Mucosa of rectum (tissue), 2 donors: ENCODE measurements around the gene GNL3L.
"Not testable (repeated sequence)": the region's sequence is repeated elsewhere in the genome, so short reads cannot be mapped to it uniquely, and the experiment has no call there.

ENCODE experiments used
- H3K27ac ChIP-seq, 2 donors: one replicate each; pipeline ENCODE4 v1.7.0; 2013; ENCODE audit warnings: inconsistent platforms in 2 of 2, low read depth in 2 of 2, low read length in 2 of 2
- H3K27me3 ChIP-seq, 2 donors: one replicate each; pipeline ENCODE4 v1.7.0; 2013; ENCODE audit warnings: low read length in 2 of 2; ENCODE audit not compliant: control insufficient read depth in 2 of 2, insufficient read depth in 2 of 2
- H3K36me3 ChIP-seq, 2 donors: one replicate each; pipeline ENCODE4 v1.7.0; 2013; ENCODE audit warnings: low read length in 2 of 2; ENCODE audit not compliant: control insufficient read depth in 2 of 2, insufficient read depth in 2 of 2
- H3K4me1 ChIP-seq, 2 donors: one replicate each; pipeline ENCODE4 v1.7.0; 2013; ENCODE audit warnings: low read length in 2 of 2, mild to moderate bottlenecking in 1 of 2; ENCODE audit not compliant: control insufficient read depth in 2 of 2, insufficient read depth in 2 of 2
- H3K4me3 ChIP-seq, 2 donors: one replicate each; pipeline ENCODE4 v1.7.0; 2013; ENCODE audit warnings: low read length in 2 of 2
- H3K9ac ChIP-seq, 2 donors: one replicate each; pipeline ENCODE4 v1.7.0; 2013; ENCODE audit warnings: low read length in 2 of 2, low read depth in 1 of 2, mild to moderate bottlenecking in 1 of 2
- H3K9me3 ChIP-seq, 2 donors: one replicate each; pipeline ENCODE4 v1.7.0; 2013; ENCODE audit warnings: low read length in 2 of 2; ENCODE audit not compliant: control insufficient read depth in 2 of 2
- donor health status: healthy.
- donor health status: Normal muscosa, but diverticular disease.

GNL3L gene

GRCh38 chrX:54551801-54552200, 21.8 kb downstream of the GNL3L start:
- Histone ChIP-seq H3K9ac (no peak overlapping the region), H3K4me3 (no peak overlapping the region), H3K27me3 (no peaks in the 10 kb centered on the region), H3K36me3 (peaks cover 27 to 51% of the 10 kb centered on the region in 2 donors), H3K4me1 (no peaks in the 10 kb centered on the region), H3K9me3 (no peaks in the 10 kb centered on the region), H3K27ac (no peak overlapping the region)

- not testable (repeated sequence) for H3K27ac ChIP-seq, H3K4me1 ChIP-seq, H3K9ac ChIP-seq, H3K4me3 ChIP-seq, H3K27me3 ChIP-seq, H3K9me3 ChIP-seq
- H3K36me3 ChIP-seq, result peaks cover 24 to 36% of the 10 kb centered on the region in 2 donors
These were observed 25.0 kb downstream of the GNL3L start for GRCh38 chrX:54555006-54555405.

DNA sequence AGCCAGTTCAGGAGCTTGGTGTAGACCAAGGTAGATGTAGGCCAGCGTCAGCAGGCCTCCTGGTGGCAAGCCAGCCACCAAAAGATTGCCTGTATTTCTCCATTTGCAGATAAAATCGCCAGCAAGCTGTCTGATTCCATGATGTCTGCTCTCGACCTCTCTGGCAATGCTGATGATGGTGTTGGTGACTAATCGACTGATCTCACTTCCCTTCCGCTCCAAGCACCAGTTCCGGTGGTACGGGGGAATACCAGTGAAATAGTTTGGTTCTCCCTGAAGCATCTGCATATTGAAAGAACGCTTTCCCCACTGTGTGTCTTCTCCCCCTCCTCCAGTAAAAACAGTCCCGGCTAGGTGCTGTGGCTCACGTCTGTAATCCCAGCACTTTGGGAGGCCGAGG, 30.4 kb downstream of the GNL3L start:
- H3K9me3 ChIP-seq, result no peaks in the 10 kb centered on the region
- no peak overlapping the region for H3K4me3 ChIP-seq
- no peaks in the 10 kb centered on the region for H3K4me1 ChIP-seq
- peaks cover 23 to 34% of the 10 kb centered on the region in 2 donors for H3K36me3 ChIP-seq
- peaks cover 0 to 2% of the 10 kb centered on the region in 2 donors for H3K27me3 ChIP-seq
- no peak overlapping the region for H3K9ac ChIP-seq
- no peak overlapping the region for H3K27ac ChIP-seq

DNA sequence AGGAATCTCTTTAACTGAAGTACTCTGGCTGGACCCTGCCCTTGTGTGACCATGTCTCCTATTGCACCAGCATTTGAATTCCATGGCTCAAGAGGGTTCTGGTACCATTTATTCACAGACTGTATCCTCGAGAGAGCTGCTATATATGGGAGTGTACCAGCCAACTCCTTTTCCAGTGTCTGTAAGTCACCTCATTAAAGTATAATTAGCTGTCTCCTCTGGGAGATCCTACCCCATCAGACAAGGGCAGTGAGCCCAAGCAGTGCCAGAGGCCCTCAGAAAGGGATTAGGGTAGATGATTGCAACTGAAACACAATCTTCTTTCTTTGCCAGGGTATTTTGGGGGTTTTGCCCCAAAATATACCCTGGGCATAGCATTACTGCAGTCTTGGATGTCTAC, 31.6 kb downstream of the GNL3L start:
- Histone ChIP-seq H3K9ac (no peak overlapping the region), H3K27ac (no peak overlapping the region), H3K36me3 (peaks cover 16 to 28% of the 10 kb centered on the region in 2 donors), H3K4me3 (no peak overlapping the region), H3K9me3 (no peaks in the 10 kb centered on the region), H3K27me3 (peaks cover 0 to 2% of the 10 kb centered on the region in 2 donors), H3K4me1 (no peaks in the 10 kb centered on the region)

DNA sequence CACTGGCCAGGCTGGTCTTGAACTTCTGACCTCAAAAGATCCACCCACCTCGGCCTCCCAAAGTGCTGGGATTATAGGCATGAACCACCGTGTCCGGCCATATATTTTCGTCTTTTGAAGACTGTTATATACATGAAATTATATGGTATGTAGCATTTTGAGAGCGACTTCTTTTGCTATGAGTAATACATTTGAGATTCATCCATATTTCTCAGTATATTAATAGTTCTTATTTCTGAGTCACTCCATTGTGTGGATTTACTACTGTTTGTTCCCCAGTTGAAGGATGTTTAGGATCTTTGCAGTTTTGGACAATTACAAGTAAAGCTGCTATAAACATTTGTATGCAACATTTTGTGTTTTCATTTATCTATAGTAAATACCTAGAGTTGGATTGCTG, 34.9 kb downstream of the GNL3L start:
- no peaks in the 10 kb centered on the region for H3K4me1 ChIP-seq
- H3K4me3 ChIP-seq, result no peak overlapping the region
- no peak overlapping the region for H3K27ac ChIP-seq
- no peak overlapping the region for H3K9ac ChIP-seq
- H3K9me3 ChIP-seq, result no peaks in the 10 kb centered on the region
- no peaks in the 10 kb centered on the region for H3K27me3 ChIP-seq
- H3K36me3 ChIP-seq, result peaks cover 8 to 17% of the 10 kb centered on the region in 2 donors

- H3K27ac ChIP-seq, result no peak overlapping the region
- H3K9ac ChIP-seq, result no peak overlapping the region
- no peaks in the 10 kb centered on the region for H3K4me1 ChIP-seq
- peaks cover 0 to 3% of the 10 kb centered on the region in 2 donors for H3K9me3 ChIP-seq
- no peaks in the 10 kb centered on the region for H3K36me3 ChIP-seq
- no peak overlapping the region for H3K4me3 ChIP-seq
- no peaks in the 10 kb centered on the region for H3K27me3 ChIP-seq
These were observed 40.3 kb downstream of the GNL3L start for GRCh38 chrX:54570332-54570731.

- H3K27ac ChIP-seq, H3K4me1 ChIP-seq, H3K36me3 ChIP-seq, H3K27me3 ChIP-seq, H3K4me3 ChIP-seq, H3K9me3 ChIP-seq, H3K9ac ChIP-seq: not testable (repeated sequence)
These were observed 42.6 kb downstream of the GNL3L start for GRCh38 chrX:54572641-54573040.

DNA sequence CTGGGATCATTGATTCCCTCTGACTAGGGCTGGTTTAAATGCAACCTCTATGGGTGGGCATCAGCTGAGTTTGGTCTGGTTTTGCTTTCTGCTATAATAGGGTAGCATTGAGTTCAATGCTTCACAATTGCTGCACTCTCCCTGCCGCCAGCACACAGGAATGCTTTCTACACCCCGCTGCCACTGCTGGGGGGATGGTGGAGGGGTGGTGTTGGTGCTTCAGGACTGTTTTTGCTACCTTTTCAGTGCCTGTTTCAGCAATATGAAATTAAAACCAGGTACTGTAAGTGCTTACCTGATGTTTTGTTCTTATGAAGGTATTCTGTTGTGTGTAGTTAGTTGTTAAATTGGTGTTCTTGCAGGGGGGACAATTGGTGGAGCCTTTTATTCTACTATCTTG, 67.7 kb downstream of the GNL3L start:
- Histone ChIP-seq H3K9me3 (no peaks in the 10 kb centered on the region), H3K27me3 (no peaks in the 10 kb centered on the region), H3K4me1 (no peaks in the 10 kb centered on the region), H3K4me3 (no peak overlapping the region), H3K9ac (no peak overlapping the region), H3K36me3 (no peaks in the 10 kb centered on the region), H3K27ac (no peak overlapping the region)

DNA sequence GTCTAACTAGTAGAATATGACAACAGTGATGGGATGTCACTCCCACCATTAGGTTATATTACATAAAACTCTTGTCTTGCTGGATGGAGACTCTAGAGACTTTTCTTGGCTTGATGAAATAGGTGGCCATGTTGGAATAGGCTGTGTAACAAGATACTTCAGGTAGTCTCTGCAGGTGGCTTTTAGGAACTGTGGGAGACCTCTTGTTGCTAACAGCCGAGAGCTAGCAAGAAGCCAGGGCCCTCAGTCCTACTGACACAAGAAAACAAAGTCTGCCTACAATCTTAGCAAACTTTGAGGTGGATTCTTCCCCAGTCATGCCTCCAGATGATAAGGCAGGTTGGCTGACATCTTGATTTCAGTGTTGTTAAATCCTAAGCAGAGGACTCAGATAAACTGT, 72.5 kb downstream of the GNL3L start:
- no peak overlapping the region for H3K9ac ChIP-seq
- H3K36me3 ChIP-seq, result no peaks in the 10 kb centered on the region
- H3K9me3 ChIP-seq, result no peaks in the 10 kb centered on the region
- no peak overlapping the region for H3K27ac ChIP-seq
- H3K27me3 ChIP-seq, result no peaks in the 10 kb centered on the region
- H3K4me1 ChIP-seq, result no peaks in the 10 kb centered on the region
- no peak overlapping the region for H3K4me3 ChIP-seq
